IPS DF 4.7 (cell line): ENCODE results near the gene FTCD.
"Not testable (repeated sequence)": the region's sequence is repeated elsewhere in the genome, so short reads cannot be mapped to it uniquely, and the experiment has no call there.

Experiments
- DNase-seq: peaks from one replicate; pipeline ENCODE4 v3.0.0-alpha.2; 2013; ENCODE audit warnings: low spot score; ENCODE audit errors: extremely low read depth

Gene FTCD

DNA sequence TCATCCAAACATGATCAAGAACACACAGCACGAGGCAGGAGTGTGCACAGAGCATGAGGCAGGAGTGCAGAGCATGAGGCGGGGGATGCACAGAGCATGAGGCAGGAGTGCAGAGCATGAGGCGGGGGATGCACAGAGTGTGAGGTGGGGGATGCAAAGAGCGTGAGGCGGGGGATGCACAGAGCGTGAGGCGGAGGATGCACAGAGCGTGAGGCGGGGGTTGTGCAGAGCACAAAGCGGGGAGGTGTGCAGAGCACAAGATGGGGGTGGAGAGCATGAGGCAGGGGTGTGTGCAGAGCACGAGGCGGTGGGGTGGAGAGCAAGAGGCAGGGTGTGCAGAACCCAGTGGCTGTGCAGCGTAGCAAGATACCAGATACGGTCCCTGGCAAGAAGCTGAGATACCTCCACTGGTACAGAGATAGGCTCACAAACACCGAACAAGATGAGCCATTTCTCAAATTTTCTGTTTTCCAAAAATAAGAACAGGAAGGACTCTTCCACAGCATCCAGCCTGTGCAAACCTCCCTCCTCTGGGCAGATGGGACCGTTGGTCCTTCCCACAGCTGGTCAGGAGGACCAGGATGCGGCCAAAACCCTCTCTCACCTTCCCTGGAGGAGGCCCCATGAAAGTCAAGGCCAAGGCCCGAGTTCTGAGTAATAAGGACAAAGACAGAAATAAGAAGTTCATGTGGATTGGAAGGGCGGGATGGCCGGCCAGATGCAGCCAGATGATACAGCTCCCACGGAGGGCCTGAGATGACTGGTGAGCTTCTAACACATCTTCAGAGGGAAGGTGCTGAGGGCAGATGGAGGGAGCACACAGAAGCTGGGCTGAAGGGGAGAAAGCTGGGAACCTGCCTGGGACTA lies 16.9 kb upstream of the FTCD start:
- DNase-seq = no peak

GRCh38 chr21:46171585-46171984 lies 16.2 kb upstream of the FTCD start:
- DNase-seq = no peak

DNA sequence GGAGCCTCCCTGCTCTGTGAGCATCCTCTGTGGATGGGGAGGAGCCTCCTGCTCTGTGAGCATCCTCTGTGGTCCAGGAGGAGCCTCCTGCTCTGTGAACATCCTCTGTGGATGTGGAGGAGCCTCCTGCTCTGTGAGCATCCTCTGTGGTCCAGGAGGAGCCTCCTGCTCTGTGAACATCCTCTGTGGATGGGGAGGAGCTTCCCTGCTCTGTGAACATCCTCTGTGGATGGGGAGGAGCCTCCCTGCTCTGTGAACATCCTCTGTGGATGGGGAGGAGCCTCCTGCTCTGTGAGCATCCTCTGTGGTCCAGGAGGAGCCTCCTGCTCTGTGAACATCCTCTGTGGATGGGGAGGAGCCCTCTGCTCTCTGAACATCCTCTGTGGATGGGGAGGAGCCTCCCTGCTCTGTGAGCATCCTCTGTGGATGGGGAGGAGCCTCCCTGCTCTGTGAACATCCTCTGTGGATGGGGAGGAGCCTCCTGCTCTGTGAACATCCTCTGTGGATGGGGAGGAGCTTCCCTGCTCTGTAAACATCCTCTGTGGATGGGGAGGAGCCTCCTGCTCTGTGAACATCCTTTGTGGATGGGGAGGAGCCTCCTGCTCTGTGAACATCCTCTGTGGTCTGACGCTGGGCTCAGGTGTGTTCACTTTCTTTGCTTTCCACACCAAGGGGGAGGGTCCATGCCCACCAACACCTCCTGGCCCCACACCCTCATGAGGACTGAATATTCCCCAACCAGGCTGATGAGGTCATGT lies 15.2 kb upstream of the FTCD start:
- DNase-seq = not testable (repeated sequence)

GRCh38 chr21:46168659-46169386 lies 13.4 kb upstream of the FTCD start:
- DNase-seq = no peak

DNA sequence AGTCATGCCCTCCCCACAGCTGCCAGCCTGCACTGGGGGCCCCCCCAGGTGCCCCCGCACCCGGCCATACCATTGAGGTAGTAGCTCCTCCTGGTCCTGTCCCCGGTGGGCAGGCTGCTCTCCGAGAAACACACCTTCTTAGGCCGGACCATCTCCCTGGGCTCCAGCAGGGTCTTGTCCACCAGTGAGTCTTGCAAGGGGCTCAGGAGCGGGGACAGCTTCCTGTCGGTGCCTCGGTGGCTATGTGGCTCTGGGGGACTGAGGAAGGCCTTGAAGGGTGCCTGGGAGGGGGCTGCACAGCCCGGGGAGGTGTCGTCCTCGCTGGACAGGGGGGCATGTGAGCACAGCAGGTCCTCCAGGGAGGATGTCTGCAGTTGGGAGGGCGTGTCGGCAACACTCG lies 12.9 kb upstream of the FTCD start:
- no peak for DNase-seq

DNA sequence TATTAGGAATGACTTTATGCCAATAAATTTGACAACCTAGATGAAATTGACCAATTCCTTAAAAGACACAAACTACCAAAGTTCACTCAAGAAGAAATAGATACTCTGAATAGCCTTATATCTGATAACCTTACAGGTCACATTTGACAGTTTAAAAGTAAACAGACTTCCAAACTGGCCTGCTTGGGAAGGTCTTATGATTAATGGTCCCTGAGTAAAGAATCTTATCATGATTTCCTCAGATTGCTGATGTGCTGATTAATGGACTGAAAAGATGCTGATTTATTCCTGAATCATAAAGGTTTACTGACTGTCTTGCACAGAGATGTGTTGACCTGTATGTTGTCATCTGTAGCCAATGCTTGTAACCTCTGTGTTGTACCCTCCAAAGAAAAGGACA lies 9.7 kb upstream of the FTCD start:
- DNase-seq = no peak

- DNase-seq = no peak
Observed at GRCh38 chr21:46163380-46163779, 8.0 kb upstream of the FTCD start.

DNA sequence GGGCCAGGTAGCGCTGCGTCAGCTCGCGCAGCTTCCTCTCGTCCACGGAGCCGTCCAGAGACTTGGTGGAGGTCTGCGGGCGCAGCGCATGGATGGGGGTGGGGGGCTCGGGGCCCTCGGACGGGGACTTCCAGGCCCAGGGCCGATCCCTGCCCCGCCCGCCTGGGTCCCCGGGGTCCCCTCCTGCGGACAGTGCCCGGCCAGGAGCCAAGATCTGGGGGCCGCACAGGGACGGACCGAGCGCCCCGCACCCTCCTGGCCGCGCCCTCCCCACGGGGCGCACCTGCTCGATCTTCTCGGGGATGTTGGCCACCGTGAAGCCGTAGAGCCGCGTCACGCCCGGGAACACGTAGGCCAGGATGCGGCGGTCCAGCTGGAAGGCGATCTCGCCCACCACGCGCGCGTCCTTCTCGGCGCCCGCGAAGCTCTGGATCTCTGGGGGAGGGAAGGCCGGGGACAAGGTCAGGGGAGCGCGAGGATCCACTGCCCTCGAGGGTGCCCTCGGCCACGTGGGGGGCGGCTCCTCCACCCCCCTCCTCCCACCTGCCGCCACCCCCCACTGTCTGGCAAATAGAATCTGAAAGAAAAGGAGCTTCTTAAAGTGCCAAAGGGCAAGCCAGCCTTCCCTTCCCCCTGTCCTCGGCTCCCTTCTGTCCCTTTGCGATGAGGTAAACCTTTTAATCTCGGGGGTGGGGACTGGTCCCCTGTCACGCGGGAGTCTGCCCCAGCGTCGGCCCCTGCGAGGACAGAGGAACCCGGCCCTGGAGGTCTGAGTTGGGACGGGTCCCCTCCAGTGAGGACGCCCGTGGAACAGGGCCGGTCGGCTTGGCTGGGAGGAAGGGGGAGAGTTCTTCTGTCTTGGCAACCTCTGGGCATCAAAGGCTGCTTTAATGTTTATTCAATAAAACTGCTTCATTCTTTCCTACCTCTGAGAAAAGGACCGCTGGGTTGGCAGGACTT lies 6.5 kb upstream of the FTCD start:
- no peak for DNase-seq

- DNase-seq = no peak
Observed at GRCh38 chr21:46160907-46161632, 5.7 kb upstream of the FTCD start.

DNA sequence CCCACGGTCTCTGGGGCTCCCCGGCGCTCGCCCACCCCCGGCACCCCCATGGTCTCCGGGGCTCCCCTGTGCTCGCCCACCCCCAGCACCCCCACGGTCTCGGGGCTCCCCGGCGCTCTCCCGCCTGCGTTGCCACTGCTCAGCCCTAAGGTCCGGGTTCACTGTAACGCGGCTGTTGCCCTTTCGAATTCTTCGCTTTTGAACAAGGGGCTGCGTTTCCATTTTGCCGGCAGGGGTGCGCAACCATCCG lies 5.2 kb upstream of the FTCD start:
- DNase-seq = no peak

GRCh38 chr21:46159841-46160656 lies 4.7 kb upstream of the FTCD start:
- no peak for DNase-seq

GRCh38 chr21:46159390-46159789 lies 4.0 kb upstream of the FTCD start:
- DNase-seq = no peak

GRCh38 chr21:46158666-46159300 lies 3.4 kb upstream of the FTCD start:
- no peak for DNase-seq

- DNase-seq = no peak
Observed at GRCh38 chr21:46157987-46158451, 2.6 kb upstream of the FTCD start.

GRCh38 chr21:46157396-46157986 lies 2.1 kb upstream of the FTCD start:
- DNase-seq = no peak

- DNase-seq = no peak
Observed at GRCh38 chr21:46156678-46157077, 1.3 kb upstream of the FTCD start.

- DNase-seq = no peak
Observed at GRCh38 chr21:46156378-46156645, 933 bp upstream of the FTCD start.

- no peak for DNase-seq
Observed at GRCh38 chr21:46154955-46155513, 345 bp downstream of the FTCD start.
